HEK293T (cell line): ENCODE measurements around the gene PRKCE.

Source experiments
- ARNT ChIP-seq: fragments of 450-650 bp; IDR thresholded peaks from 2 replicates; pipeline ENCODE4 v1.6.1; 2017; ENCODE audit warnings: mild to moderate bottlenecking
- CTBP1 ChIP-seq: fragments of 450-650 bp; IDR thresholded peaks from 2 replicates; pipeline ENCODE4 v1.6.1; 2016; ENCODE audit warnings: borderline replicate concordance
- ELF4 ChIP-seq: fragments of 450-650 bp; IDR thresholded peaks from 2 replicates; pipeline ENCODE4 v1.6.1; 2017; ENCODE audit warnings: antibody characterized with exemption
- FOXA1 ChIP-seq: fragments of 450-650 bp; IDR thresholded peaks from 2 replicates; pipeline ENCODE4 v1.6.1; 2016; ENCODE audit warnings: mild to moderate bottlenecking
- FOXK2 ChIP-seq: fragments of 450-650 bp; IDR thresholded peaks from 2 replicates; pipeline ENCODE4 v1.6.1; 2016; ENCODE audit warnings: mild to moderate bottlenecking
- FOXM1 ChIP-seq: fragments of 450-650 bp; IDR thresholded peaks from 2 replicates; pipeline ENCODE4 v1.6.1; 2017; ENCODE audit warnings: mild to moderate bottlenecking, borderline replicate concordance
- HDGF ChIP-seq: fragments of 450-650 bp; IDR thresholded peaks from 2 replicates; pipeline ENCODE4 v1.6.1; 2017; ENCODE audit warnings: antibody characterized with exemption, borderline replicate concordance
- LEF1 ChIP-seq: fragments of 450-650 bp; IDR thresholded peaks from 2 replicates; pipeline ENCODE4 v1.6.1; 2017; ENCODE audit warnings: mild to moderate bottlenecking, borderline replicate concordance
- SP1 ChIP-seq: fragments of 450-650 bp; IDR thresholded peaks from 2 replicates; pipeline ENCODE4 v1.6.1; 2017
- SUZ12 ChIP-seq: fragments of 450-650 bp; IDR thresholded peaks from 2 replicates; pipeline ENCODE4 v1.6.1; 2016; ENCODE audit warnings: mild to moderate bottlenecking
- TARDBP ChIP-seq: fragments of 450-650 bp; IDR thresholded peaks from 2 replicates; pipeline ENCODE4 v1.6.1; 2016
- TF ChIP-seq, protein P1 (sequence below): fragments of 450-650 bp; IDR thresholded peaks from 2 replicates; pipeline ENCODE4 v1.6.1; 2016

- TF ChIP-seq SP1 = no peak
- TF ChIP-seq ARNT = no peak
- TF ChIP-seq, protein P1, sequence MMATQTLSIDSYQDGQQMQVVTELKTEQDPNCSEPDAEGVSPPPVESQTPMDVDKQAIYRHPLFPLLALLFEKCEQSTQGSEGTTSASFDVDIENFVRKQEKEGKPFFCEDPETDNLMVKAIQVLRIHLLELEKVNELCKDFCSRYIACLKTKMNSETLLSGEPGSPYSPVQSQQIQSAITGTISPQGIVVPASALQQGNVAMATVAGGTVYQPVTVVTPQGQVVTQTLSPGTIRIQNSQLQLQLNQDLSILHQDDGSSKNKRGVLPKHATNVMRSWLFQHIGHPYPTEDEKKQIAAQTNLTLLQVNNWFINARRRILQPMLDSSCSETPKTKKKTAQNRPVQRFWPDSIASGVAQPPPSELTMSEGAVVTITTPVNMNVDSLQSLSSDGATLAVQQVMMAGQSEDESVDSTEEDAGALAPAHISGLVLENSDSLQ = no peak
- no peak for TF ChIP-seq LEF1
- no peak for TF ChIP-seq ELF4
- no peak for TF ChIP-seq SUZ12
- TF ChIP-seq FOXM1 = no peak
- TF ChIP-seq HDGF = no peak
- TF ChIP-seq FOXA1 = no peak
- TF ChIP-seq TARDBP = no peak
- no peak for TF ChIP-seq FOXK2
- TF ChIP-seq CTBP1 = no peak
Measured at GRCh38 chr2:45856391-45857274, 205.2 kb downstream of the PRKCE start.
